ENCODE measurements around the gene GPR132.
"Not testable (repeated sequence)": the region's sequence is repeated elsewhere in the genome, so short reads cannot be mapped to it uniquely, and the experiment has no call there.

Gene GPR132

GRCh38 chr14:105075379-105076295 is 10.4 kb upstream of the GPR132 start:
- no peak for DNase-seq (ENCODE audit: low read depth)

GRCh38 chr14:105074601-105075053 is 9.4 kb upstream of the GPR132 start:
- DNase-seq (ENCODE audit: low read depth), result no peak

GRCh38 chr14:105073720-105074600 is 8.7 kb upstream of the GPR132 start:
- no peak for DNase-seq (ENCODE audit: low read depth)

DNA sequence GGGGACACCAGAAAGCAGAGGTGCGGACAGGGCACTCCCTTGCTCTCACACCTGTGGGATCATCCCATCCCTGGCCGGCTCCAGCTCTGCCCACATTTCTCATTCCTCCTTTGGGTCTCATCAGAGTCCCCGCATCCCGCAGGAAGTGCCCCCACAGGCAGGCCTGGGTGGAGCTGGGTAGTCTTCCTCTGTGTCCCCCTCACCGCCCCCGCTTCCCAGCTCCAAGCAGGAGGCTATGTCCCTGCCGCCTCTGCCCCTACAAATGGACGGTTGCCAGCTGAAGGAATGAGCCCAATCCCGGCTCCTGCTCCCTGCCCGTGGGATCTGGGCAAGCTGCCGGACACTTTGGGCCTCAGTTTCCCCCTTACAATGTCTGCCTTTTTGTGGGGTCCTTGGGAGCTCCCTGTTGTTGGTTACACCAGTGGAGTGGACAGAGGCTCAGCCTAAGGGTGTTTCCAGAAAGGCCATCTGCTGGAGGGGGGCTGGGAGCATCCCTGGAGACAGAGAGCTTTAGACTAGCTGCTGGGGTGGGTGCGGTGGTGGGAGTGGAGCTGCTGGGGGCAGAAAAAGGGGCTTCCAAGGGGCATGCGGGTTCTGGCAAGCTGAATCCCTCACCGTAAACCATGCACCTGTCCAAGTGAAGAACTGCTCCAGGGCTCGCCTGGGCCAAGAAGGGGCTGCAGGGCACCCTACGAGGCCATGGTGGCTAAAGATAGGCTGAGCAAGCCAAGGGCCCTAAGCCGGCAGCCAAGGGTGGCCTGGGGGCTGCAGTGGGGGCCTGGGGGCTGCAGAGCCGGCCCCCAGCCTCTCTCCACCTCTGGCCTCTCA is 7.9 kb upstream of the GPR132 start:
- DNase-seq (ENCODE audit: low read depth), result no peak

DNA sequence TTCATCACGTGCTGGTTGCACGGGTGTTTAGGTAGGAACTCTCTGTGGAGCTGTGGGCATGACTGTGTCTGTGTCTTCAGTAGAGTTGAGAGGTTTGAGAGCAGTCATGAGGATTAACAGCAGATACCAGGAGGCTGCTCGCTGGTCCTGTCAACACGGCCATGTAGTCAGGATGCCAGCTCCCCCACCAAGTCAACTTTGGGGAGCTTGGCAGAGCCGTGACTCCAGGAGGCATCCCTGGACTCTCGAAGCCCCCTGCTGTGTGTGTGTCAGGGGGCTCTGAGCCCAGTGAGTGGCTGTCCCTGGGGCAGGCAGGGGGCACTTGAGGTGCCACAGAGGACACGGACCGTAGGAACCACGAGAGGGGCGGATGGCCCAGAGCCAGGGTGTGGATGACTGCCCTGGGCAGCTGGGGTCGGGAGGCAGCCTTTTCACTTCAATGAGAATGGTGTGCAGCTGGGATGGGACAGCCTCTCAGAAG is 7.2 kb upstream of the GPR132 start:
- DNase-seq (ENCODE audit: low read depth), result no peak

GRCh38 chr14:105071942-105072341 is 6.7 kb upstream of the GPR132 start:
- no peak for DNase-seq (ENCODE audit: low read depth)

GRCh38 chr14:105071326-105071725 is 6.1 kb upstream of the GPR132 start:
- no peak for DNase-seq (ENCODE audit: low read depth)

- DNase-seq (ENCODE audit: low read depth), result no peak
Observed at GRCh38 chr14:105070760-105071137, 5.5 kb upstream of the GPR132 start.

GRCh38 chr14:105069871-105070759 is 4.9 kb upstream of the GPR132 start:
- no peak for DNase-seq (ENCODE audit: low read depth)

DNA sequence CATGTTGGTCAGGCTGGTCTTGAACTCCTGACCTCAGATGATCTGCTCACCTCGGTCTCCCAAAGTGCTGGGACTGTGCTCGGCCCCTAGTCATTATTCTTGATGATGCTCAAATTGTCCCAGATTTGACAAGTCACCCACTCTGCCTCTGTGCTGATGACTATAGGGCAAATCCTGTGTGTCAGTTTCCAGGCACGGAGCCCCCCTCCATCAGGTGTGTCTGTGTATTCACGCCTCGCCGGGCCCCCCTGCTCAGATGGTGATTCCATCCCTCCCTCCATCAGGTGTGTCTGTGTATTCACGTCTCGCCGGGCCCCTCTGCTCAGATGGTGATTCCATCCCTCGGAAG is 4.3 kb upstream of the GPR132 start:
- no peak for DNase-seq (ENCODE audit: low read depth)

GRCh38 chr14:105068818-105069217 is 3.6 kb upstream of the GPR132 start:
- no peak for DNase-seq (ENCODE audit: low read depth)

DNA sequence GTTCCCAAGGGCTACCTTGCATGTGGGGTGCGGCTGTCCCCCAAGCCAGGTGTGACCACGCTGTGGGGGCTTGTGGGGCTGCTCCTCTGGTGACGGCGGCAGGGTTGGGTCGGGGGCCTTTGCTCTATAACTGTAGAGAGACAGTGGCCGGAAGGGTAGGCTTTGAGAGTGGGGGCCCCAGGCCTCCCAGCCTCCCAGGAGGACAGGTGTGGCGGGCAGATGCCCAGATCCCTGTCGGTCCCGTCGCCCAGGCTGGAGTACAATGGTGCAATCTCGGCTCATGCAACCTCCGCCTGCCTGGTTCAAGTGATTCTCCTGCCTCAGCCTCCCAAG is 2.7 kb upstream of the GPR132 start:
- no peak for DNase-seq (ENCODE audit: low read depth)

GRCh38 chr14:105067140-105067968 is 2.1 kb upstream of the GPR132 start:
- DNase-seq (ENCODE audit: low read depth), result peak; percentile 53

- DNase-seq (ENCODE audit: low read depth), result no peak
Observed at GRCh38 chr14:105066240-105067071, 1.2 kb upstream of the GPR132 start.

DNA sequence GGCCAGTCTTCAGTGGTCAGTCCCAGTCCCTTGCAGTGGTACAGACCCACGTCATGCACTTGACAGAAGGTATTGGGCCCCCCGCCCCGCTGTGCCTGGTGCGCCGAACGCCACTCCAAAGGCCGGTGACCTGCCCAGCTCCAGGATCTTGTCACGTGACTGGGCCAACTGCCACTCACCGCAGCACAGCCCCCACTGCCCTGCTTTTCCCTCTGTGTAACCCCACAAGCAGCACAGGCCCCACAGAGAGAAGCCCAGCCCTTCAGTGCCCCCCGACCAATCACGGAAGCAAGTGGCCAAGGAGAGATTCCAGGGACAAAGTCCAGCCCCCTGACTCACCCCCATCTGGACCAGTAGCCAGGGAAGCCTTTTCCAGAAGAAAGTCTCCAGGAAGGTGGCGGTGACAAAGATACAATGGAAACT is 498 bp downstream of the GPR132 start:
- DNase-seq (ENCODE audit: low read depth), result no peak

- DNase-seq (ENCODE audit: low read depth), result no peak
Observed at GRCh38 chr14:105064001-105064400, 1.2 kb downstream of the GPR132 start.

DNA sequence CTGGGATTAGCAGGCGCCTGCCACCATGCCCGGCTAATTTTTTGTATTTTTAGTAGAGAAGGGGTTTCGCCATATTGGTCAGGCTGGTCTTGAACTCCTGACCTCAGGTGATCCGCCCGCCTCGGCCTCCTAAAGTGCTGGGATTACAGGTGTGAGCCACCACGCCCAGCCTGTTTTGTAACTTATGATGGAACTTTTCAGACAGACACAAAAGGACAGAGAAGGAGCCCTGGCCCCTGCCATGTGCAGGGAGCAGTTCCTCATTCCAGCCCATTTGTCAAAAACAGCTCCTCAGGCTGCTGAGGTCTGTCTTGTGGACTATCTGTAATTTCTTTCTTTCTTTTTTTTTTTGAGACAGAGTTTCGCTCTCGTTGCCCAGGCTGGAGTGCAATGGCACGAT is 1.7 kb downstream of the GPR132 start:
- not testable (repeated sequence) for DNase-seq (ENCODE audit: low read depth)

GRCh38 chr14:105063056-105063455 is 2.2 kb downstream of the GPR132 start:
- no peak for DNase-seq (ENCODE audit: low read depth)

GRCh38 chr14:105062048-105062433 is 3.2 kb downstream of the GPR132 start:
- DNase-seq (ENCODE audit: low read depth), result no peak
